Retina (tissue), 1 donor: ENCODE results near the gene EIF5B.

Experiments
- DNase-seq: peaks from one replicate; pipeline ENCODE4 v3.0.0-alpha.2; 2016

Gene EIF5B

DNA sequence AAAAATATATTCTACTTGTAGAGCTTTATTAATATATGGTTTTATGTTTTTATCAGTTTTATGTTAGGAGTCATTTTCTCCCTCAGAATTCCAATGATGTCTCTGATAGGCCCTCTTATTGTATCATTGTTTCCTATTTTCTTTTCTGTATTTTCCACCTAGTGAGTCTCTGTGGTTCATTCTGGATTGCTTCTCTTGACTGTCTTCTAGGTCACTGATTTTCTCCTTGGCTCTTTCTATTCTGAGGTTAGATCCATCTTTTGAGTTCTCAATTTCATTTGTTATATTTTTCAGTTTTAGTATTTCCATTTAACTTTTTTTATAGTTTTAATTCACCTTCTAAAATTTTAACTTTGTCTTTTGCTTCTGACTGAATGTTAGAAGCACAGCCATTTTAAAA lies 37.6 kb downstream of the EIF5B start:
- DNase-seq = no peak

DNA sequence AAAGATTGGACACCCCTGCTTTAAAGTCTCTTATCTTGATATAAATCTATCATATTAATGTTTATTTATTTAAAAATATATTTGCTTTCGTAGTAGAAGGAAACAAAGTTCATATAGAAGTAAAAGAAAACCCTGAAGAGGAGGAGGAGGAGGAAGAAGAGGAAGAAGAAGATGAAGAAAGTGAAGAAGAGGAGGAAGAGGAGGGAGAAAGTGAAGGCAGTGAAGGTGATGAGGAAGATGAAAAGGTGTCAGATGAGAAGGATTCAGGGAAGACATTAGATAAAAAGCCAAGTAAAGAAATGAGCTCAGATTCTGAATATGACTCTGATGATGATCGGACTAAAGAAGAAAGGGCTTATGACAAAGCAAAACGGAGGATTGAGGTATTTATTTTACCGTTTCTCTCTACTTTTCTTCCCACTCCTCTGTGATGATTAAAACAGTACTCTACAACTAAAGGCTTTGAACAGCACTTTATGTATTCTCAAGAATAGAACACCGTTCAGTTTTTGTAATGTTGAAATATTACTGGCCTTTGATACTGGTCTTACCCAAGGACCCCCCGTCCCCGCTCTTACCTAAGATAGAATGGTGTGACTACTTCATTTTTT lies 39.2 kb downstream of the EIF5B start:
- DNase-seq = no peak

DNA sequence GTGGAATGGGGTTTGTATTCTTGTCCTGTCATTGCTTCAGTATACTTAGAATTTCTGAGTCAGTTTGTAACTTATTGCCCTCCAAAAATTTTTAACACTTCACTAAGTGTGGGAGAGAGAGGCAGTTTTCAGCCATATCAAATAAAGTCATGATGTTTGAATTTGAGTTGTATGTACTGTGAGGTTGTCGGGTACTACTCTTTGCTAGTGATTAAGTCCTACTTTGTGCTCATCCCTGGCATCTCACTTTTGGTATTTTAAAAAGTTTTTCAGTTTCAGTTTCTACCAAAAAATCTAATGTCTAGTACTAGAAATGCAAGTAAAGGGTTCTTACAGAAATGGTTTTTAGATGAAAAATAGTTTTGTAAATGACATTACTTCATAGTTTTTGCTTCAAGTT lies 40.7 kb downstream of the EIF5B start:
- no peak for DNase-seq

DNA sequence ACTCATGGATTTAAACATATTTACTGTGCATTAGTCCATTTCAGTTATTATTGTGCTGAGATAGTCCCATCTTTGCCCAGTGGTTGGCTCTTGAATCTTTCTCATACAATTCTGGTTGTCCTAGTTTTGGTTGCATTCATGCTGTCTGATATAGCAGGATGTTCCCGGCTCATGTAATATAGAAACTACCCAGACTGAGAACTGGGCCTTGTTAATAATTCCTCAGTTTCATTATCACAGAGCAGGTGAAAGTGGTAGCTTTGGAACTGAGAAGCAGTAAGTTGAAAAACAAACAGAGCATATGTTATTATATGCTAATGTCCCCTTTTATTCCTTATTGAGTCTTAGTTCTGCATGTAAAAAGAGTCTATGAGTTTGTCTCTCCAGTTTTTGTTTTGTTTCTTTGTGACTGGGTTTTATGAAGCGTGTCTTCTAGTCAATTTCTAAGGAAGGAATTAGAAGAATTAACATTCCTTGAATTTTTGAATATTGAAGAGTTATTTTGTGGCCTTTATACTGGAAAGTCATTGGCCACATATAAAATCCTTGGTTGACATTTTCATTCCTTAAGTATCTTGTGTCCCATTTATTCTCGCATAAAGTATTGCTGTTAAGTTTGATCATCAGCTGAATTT lies 43.3 kb downstream of the EIF5B start:
- DNase-seq = no peak

DNA sequence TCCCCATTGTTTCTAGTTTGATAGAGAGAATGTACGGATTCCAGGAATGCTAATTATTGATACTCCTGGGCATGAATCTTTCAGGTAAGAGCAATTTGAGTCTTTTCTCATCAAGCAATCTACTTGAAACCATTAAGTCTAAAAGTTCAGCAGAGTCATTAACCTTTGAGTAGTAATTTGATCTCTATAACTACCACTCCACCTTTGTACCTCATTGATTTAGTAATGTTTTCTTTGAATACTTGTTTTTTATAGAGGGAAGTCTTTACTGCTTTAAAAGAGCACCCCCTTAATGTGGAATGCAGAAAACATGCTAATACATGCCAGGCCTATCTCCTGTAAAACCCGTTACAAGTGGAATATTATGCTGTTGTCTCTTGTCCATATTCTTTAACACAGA lies 45.0 kb downstream of the EIF5B start:
- no peak for DNase-seq

DNA sequence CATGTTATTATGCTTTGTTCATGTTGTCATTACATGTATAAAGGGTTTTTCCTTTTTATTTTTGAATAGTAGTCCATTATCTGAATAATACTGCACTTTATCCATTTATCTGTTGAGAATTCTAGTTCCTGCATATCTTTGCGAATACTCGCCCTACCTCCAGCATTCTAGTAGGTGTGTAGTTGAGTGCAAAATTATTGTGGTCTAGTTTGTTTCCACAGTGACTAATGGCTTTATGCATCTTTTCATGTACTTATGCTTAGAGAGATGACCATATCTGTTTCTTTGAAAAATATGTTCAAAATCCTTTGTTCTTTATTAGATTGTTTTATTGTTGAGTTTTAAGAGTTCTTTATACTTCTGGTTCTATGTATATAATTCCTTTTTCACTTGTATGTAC lies 48.8 kb downstream of the EIF5B start:
- no peak for DNase-seq

DNA sequence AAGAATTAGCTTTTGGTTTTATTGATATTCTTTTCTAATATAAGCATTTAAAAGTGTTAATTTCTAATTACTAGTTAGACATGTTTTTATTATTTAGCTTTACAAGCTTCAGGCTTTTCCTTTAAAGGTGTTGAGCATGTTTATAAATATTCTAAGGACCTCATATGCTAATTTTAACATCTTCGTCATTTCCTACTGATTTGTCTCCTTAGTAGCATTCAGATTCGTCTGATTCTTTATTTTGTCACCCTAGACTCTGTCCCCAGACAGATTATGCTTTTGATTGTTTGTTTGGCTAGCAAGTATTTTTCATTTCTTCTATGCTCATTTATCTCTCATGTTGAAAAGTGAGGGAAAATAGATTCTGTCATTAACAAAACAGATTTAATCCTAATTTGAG lies 51.7 kb downstream of the EIF5B start:
- no peak for DNase-seq

DNA sequence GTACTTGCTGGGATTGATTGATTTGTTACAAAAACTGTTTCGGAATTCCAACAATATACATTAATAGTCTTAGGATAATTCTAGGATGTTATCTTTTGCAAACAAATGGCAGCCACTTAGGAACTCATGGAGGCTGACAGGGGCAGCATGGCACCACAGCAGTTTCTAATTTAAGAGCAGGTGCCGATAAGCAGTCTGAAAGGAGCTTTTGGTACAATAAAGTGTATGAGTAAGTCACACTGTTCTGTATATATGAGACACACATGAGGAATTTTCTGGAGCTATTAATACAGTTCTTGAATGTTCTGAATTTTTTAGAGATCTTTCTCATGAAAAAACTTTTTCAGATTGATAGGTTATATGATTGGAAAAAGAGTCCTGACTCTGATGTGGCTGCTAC lies 52.2 kb downstream of the EIF5B start:
- no peak for DNase-seq

DNA sequence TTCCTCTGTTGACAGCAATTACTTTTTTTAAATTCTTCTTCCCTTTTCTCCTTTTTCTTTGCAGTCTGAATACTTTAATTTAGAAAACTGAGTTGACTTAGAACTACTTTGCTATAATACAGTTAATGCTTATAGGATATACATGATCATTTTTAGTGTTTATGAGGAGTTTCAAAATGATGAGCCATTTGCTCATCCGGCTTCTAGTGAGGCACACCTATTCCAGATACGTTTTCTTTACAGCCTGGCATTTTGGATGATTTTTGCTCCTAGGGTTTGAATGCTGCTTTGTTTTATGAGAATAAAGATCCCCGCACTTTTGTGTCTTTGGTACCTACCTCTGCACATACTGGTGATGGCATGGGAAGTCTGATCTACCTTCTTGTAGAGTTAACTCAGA lies 52.8 kb downstream of the EIF5B start:
- no peak for DNase-seq

DNA sequence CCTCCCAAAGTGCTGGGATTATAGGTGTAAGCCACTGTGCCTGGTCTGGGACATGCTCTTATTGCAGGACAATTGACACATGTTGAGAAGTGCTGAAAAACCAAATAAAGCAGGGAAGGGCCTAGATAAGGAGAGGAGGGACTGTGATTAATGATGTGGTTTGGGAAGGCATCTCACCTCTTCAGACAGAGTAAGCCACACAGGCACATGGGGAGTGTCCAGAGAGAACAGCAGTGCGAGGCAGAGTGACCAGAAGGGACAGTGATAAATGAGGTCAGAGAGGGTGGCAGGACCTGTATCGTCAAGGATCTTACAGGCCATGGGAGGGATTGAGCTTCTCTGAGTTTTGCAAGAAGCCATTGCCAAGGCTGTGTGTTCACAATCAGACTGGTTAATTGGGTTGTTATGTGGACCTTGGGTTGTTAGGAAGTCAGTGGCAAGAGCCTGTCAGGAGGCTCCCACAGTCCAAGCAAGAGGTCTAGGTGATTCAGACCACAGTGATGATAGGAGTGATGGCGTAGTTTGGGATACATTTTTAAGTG lies 58.5 kb downstream of the EIF5B start:
- no peak for DNase-seq

DNA sequence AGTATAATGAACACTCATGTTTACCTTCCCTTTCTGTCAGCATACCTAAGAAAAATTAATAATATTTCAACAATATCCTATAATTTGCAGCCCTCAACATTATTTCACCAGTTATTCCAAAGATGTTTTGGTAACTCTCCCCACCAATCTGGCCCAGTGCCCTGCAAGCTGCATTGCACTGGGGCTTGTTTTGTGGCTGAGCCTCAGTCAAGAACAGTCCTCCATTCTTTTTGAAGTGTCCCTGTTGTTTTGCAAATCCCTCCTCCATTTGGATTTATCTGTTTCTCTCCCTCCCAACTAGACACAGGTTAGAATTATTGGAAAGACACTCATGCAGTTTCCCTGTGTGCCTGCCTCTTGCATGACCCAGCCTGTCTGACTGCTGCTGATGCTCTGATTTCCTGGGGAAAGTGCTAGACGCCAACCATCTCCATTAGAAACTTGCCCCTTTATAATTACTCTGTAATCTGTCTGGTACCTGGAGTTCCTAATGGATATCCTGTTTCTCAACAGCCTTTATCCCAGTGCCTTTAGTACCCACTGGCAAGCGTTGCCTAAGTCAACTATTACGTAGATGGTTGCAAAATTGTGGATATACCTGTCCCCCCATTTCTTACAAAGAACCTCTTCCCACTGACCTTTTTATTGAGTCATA lies 60.2 kb downstream of the EIF5B start:
- no peak for DNase-seq

DNA sequence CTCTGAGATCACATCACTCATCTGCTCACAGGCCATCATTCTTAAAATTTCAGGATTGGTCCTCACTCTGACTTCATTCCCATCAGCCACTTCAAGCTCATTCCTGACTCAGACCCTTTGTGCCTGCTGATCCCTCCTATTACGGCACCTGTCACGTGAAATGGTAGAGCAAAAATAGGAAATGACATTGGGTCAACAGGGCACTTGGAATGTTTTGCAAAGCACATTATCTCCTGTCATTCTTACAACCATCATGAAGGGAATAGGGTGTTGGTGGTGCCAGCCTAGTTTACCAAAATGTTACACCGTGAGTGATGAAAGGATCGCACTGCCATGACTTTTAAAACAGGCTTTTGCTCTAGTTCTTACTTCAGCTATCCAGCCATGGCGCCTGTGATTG lies 61.1 kb downstream of the EIF5B start:
- DNase-seq = no peak

DNA sequence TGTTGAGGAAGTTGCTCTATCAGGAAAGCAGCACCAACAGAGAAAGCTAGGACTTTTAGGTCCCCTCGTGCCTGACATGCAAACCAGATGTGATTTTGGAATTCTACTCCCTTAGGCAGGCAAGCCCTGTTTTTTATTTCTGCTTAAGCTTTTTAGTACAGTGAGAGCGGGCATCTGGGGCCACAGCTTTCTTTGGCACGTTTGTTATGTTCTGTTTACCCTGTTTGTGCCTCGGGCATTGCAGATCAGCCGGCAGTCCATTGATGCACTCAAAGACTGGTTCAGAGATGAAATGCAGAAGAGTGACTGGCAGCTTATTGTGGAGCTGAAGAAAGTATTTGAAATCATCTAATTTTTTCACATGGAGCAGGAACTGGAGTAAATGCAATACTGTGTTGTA lies 61.9 kb downstream of the EIF5B start:
- DNase-seq = no peak

DNA sequence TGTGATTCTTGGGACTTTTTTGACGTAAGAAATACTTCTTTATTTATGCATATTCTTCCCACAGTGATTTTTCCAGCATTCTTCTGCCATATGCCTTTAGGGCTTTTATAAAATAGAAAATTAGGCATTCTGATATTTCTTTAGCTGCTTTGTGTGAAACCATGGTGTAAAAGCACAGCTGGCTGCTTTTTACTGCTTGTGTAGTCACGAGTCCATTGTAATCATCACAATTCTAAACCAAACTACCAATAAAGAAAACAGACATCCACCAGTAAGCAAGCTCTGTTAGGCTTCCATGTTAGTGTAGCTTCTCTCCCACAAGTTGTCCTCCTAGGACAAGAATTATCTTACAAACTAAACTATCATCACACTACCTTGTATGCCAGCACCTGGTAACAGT lies 62.6 kb downstream of the EIF5B start:
- no peak for DNase-seq

DNA sequence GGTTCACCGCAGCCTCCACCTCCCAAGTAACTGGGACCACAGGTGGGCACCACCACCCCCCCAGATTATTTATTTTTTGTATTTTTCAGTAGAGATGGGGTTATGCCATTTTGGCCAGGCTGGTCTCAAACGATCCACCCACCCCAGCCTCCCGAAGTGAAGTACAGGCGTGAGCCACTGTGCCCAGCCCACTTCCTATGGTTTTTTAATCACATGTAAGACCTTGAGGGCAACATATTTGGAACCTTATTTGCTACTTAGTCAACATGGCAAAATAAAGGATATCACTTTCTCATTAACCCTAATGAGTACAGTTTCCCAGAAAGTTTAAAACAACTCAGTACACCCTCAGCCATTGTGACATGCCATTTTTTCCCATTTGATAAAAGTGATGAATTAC lies 64.7 kb downstream of the EIF5B start:
- no peak for DNase-seq

DNA sequence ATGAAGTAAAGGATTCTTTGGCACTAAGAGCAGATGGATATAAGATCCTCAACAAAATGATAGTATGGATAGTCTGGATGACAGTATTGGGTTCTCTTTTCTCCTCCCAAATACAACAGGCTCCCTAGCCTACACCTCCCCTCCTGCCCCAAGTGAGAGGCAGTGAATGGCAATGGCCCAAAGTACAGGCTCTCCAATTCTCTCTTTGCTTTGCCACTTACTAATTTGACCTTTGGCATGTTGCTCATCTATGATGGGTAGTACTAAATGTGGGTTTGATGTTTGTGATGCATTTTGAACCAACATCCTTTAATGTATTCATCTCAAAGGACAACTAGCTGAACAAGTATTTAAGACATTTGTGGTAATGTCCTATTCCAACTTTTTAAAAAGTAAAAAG lies 65.9 kb downstream of the EIF5B start:
- no peak for DNase-seq

DNA sequence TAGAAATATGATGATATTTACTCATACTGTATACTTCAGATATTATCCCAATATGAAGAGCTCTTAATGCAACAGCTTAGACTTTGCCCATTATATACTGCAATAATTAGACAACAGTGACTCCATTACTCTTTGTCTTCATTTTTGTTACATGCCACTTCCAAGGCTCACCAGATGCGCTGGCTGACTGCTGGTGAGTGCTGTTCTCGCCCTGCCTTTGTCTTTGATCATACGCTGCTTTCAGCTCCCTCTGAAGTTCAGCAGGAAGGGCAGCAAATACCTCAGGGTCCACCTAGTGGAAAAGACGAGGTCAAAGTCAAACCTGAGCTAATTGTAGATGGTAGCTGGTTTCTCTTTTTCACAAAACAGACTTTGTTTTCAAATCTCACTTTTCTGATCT lies 66.3 kb downstream of the EIF5B start:
- DNase-seq = no peak

DNA sequence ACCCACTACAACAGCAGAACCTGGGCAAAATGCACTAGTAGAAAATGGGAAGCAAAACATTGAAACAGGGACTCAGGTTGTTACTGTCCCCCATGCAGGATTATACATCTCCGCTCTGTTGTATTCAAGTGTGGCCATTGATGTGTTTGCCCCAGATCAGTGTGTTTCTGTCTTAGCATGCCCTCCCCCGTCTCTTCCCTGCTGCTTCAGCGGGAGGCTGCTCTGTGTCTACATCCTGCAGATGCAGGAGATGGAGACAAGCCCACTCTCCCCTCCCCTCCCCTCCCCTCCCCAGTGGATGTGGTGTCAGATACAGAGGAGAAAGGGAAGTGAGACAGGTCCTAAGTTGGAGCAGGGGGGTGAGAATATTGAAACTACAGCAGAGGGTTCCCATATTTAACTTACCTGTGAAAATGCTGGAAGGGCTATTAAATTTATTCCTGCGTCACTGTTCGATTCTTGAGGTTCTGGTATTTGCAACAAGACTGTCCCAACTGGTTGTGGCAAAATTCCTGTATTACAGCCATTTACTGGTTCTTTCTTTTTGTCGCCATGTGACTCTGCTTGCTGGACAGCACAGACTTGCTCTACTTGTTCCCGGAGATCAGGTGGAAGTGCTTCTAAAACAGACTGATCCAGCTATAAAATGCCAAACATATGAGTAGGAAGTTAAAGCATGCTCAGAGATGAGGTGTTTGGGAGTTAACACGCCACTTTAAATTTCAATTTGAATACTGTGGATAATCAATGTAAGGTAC lies 67.0 kb downstream of the EIF5B start:
- DNase-seq = no peak

DNA sequence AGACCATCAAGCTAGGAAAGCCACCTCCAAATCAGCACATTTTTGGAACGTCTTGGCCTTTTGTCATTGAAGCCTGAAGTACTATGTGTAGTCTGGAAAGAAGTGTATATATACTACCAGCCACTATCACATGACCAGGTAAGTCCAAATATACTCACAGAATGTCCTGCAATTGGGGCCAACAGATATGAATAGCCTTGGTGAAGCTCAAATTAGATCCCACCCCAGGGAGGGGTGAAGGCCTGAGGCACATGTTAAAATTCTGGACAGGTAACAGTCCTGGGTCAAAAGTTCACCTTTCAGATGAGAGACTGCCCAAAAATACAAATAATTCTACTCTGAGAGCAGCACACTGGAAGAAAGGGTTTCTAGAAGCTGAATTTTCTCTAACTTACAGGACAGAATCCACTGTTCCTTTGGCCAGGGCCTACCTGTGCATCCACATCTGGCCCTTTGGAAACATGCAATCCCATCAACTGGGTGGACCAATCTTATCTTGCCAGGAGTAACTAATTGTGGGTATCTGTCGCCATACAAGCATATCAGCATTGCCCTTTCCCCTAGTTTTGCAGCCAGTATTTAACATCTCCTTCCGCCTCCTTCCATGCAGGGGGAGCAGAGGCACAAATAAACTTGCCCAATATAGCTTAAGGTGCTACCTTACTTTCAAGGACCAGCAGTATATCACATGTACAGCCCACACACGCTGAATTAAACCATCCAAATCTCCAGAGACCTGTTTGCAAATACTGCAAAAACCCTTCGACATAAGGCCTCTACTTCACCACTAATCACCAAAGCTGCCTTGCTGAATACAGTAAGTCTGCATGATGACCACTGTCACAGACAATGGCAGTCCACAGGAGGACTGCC lies 67.8 kb downstream of the EIF5B start:
- no peak for DNase-seq

DNA sequence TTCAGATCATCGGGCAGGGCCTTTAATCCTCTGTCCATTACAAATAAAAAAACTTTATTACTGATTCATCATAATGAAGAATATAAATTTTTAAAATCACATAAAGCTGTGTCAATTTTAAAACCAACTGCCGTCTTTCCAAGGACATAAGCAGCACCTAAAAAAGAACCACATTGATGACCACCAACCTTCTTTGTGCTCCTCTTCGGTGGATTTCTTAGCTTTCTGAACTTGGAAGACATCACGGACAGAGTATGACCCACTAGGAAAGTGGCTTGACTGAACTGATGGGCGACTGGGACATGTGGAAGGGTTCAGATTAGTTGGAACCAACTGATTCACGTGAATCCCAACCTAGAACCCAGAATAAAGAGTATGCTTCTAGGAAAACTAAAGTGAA lies 68.9 kb downstream of the EIF5B start:
- DNase-seq = no peak

DNA sequence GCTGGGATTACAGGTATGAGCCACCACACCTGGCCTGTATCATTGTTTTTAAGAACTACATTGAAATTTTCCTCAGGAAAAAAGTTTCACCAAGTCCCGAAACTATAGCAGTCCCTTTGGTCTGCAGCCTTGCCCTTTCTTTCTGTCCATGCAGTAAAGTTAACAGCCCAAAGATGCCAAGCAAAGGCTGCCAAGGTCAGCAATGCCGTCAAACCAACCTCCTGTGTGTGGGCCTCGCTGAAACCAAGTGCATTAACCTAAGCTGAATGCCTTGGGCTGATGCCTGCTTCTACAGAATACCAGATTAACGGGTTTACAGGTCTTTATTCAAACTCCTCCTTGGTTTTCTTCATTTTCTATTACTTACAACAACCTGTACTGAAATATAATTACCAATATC lies 73.1 kb downstream of the EIF5B start:
- DNase-seq = no peak

DNA sequence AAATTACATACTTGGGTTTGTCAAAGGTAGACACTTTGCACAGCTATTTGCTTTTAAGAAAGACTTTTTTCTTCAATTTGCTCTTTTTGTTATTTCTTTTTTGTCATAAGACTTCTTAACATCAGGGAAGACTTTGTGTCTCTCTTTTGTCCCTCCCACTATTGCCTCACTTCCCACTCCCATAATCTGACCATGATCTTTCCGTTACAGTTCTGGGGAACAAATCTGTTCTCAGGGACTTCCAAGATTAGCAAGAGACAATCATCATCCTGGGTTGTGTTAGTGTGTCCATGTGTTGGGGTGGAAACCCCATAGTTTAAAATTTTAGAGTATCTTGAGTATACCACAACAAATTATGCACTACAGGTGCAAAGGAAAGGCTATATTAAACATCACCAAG lies 77.4 kb downstream of the EIF5B start:
- no peak for DNase-seq

DNA sequence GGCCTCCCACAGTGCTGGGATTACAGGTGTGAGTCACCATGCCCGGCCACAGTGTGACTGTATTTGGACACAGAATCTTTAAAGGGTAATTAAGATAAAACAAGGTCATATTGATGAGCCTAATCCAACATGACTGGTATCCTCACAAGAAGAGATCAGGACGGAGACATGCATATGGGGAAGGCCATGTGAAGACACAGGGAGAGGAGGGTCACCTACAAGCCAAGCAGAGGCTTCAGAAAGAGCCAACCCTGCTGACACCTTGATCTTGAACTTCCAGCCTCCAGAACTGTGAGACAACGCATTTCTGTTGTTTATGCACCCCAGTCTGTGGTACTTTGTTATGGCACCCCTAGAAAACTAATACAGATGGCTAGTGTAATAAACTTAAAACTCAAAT lies 80.2 kb downstream of the EIF5B start:
- no peak for DNase-seq
